Transverse colon (tissue), 4 donors: Measurements from ENCODE around the gene SLC35F2. TPM values are rescaled to one million over a fixed set of nuclear protein-coding genes. Genes with fewer than 3 reads are reported as not detected.

Source experiments
- DNase-seq: peaks from one replicate; pipeline ENCODE4 v3.0.0-alpha.2; 2019
- H3K27ac ChIP-seq, 4 donors: fragments of 200-600 bp; sonication (generic); 2 replicates each; pipeline ENCODE4 v1.5.1; 2016 to 2018; ENCODE audit warnings: inconsistent platforms in 4 of 4
- H3K27me3 ChIP-seq: fragments of 200-600 bp; sonication (generic); 2 replicates; pipeline ENCODE4 v1.5.1; 2017; ENCODE audit warnings: inconsistent platforms
- H3K36me3 ChIP-seq, 4 donors: fragments of 200-600 bp; sonication (generic); 2 replicates each; pipeline ENCODE4 v1.5.1; 2017 to 2019; ENCODE audit warnings: inconsistent platforms in 4 of 4
- H3K4me1 ChIP-seq, 4 donors: fragments of 200-600 bp; sonication (generic); 2 replicates each; pipeline ENCODE4 v1.5.1; 2017 to 2020; ENCODE audit warnings: inconsistent platforms in 4 of 4
- H3K4me3 ChIP-seq, 4 donors: fragments of 200-600 bp; sonication (generic); 1 replicate in 1 of 4; 2 replicates in 3 of 4; pipeline versions ENCODE4 v1.5.1 to v1.6.1; 2017 to 2019; ENCODE audit warnings: inconsistent platforms in 4 of 4
- H3K9me3 ChIP-seq, 2 donors: fragments of 200-600 bp; sonication (generic); 2 replicates each; pipeline ENCODE4 v1.5.1; 2017 to 2019; ENCODE audit warnings: inconsistent platforms in 2 of 2
- EP300 ChIP-seq: sonication (generic); formaldehyde crosslinking; IDR thresholded peaks from one replicate; pipeline ENCODE4 v1.6.1; 2017; ENCODE audit warnings: antibody characterized with exemption, low read depth
- POLR2A ChIP-seq: fragments of 450-650 bp; IDR thresholded peaks from one replicate; pipeline ENCODE4 v1.6.1; 2016; ENCODE audit warnings: antibody characterized with exemption, mild to moderate bottlenecking, moderate library complexity
- POLR2AphosphoS5 ChIP-seq, 3 donors: sonication (generic); formaldehyde crosslinking; IDR thresholded peaks; one replicate each; pipeline ENCODE4 v1.6.1; 2016; ENCODE audit warnings: antibody characterized with exemption in 3 of 3
- WGBS, 2 donors: methylation state at CpG; one replicate each; pipeline ENCODE4 v1.1.5; 2018; ENCODE audit warnings: low coverage in 1 of 2; 5-methylcytosine and 5-hydroxymethylcytosine counted together
- in situ Hi-C, 4 donors: fragments of 200-750 bp; cut with MboI; loops; one replicate each; pipeline versions ENCODE4 v1.15.0 to v1.15.1; 2017; ENCODE audit warnings: low sequenced_read_pairs in 3 of 4, low pct_ligation_motif_present in 1 of 4, low pct_unique_long_range_greater_than_20kb in 1 of 4
- intact Hi-C: fragments of 100-400 bp; cut with DNase I; formaldehyde crosslinking; loops from one replicate; pipeline ENCODE4 v1.15.1; 2023; ENCODE audit warnings: low total_unique reads
- total RNA-seq, 4 donors: library from RNA; depleted of rRNA; stranded (reverse); fragments of >200 nt; gene quantifications; one replicate each; pipeline ENCODE4 v1.1.0, GENCODE V29; 2016
- TF ChIP-seq, protein P1 (sequence below), 5 experiments: fragments of 200-600 bp in 3 of 5; fragments of 450-650 bp in 2 of 5; sonication (generic) in 3 of 5; IDR thresholded peaks; 1 replicate in 2 of 5; 2 replicates in 3 of 5; pipeline ENCODE4 v1.5.1; 2016 to 2017; ENCODE audit warnings: antibody characterized with exemption in 5 of 5, inconsistent platforms in 3 of 5, mild to moderate bottlenecking in 2 of 5, moderate library complexity in 1 of 5

Gene SLC35F2
- total RNA-seq, 4 donors from 2014 or later: 2.2 to 29.2 (median 18.8) TPM

DNA sequence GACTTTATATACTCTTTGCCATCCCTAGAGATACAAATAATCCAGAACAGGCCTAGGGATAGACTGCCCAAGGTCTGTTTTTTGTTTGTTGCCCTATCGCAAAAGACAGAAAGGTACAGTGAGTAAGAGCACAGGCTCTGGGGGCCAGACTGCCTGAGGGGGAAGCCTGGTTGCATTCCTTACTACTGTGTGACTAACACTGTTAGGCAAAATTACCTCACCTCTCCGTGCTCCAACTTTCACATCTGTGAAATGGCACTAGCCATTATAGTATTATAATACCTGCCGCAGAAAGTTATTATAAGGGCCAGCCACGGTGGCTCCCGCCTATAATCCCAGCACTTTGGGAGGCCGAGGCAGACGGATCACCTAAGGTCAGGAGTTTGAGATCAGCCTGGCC lies 14.5 kb downstream of the SLC35F2 start:
- Histone ChIP-seq H3K4me1 (peaks cover 11 to 24% (median 15%) of the 10 kb centered on the region in 4 donors), H3K4me3 (no peak overlapping the region), H3K9me3 (no peaks in the 10 kb centered on the region), H3K27me3 (no peaks in the 10 kb centered on the region), H3K27ac (no peak overlapping the region), H3K36me3 (no peaks in the 10 kb centered on the region)
- no peak for DNase-seq
- 94 to 100% methylated on average over 1 to 7 of the region's 7 CpGs for WGBS, 2 donors
- TF ChIP-seq, protein P1, sequence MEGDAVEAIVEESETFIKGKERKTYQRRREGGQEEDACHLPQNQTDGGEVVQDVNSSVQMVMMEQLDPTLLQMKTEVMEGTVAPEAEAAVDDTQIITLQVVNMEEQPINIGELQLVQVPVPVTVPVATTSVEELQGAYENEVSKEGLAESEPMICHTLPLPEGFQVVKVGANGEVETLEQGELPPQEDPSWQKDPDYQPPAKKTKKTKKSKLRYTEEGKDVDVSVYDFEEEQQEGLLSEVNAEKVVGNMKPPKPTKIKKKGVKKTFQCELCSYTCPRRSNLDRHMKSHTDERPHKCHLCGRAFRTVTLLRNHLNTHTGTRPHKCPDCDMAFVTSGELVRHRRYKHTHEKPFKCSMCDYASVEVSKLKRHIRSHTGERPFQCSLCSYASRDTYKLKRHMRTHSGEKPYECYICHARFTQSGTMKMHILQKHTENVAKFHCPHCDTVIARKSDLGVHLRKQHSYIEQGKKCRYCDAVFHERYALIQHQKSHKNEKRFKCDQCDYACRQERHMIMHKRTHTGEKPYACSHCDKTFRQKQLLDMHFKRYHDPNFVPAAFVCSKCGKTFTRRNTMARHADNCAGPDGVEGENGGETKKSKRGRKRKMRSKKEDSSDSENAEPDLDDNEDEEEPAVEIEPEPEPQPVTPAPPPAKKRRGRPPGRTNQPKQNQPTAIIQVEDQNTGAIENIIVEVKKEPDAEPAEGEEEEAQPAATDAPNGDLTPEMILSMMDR (IDR thresholded peaks at IDR 0.05): no peak
- TF ChIP-seq POLR2AphosphoS5 (IDR thresholded peaks at IDR 0.05): no peak
- no peak for TF ChIP-seq POLR2A
- TF ChIP-seq EP300: no peak
- in situ Hi-C loops: no loop called here
- intact Hi-C loops: no loop called here

DNA sequence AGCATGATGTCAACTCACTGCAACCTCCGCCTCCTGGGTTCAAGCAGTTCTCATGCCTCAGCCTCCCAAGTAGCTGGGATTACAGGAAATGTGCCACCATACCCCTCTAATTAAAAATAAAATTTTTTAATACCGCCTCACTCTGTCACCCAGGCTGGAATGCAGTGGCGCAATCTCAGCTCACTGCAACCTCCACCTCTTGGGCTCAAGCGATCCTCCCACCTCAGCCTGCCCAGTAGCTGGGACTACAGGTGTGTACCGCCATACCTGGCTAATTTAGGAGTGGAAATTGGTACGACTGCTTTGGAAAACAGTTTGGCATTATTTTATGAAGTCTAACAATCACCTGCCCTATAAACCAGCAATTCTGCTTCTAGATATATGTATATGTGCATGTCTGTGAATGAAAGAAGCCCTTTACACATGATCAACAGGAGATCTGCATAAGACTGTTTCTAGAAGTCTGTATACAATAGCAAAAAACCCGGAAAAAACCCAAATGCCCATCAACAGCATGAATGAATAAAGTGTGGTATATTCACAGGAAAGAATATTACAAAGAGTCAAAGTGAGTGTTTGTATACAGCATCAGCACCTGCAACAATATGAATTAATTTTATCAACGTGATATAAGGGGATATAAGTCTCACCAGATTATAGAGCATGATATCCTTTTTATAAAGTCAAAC lies 16.0 kb downstream of the SLC35F2 start:
- 66 to 77% methylated on average over 3 to 8 of the region's 8 CpGs for WGBS, 2 donors
- H3K4me1 ChIP-seq: peaks cover 11 to 24% (median 15%) of the 10 kb centered on the region in 4 donors

DNA sequence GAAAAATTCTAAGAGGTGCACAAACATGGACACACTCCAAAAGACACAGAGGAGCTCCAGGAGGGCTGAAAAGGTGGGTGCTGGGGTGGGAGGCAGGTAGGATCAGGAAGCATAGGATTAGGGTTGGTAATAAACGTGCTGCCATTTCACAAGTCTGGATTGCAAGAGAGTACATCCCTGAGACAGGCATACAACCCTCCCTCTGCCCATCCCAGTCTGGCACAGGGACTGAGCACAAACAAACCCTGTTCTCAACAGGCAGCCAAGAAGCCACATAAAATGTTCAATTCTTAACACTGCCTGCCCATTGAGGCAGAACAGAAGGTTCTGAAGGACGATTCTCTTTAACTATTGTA lies 18.5 kb downstream of the SLC35F2 start:
- H3K9me3 ChIP-seq: no peaks in the 10 kb centered on the region
- H3K4me3 ChIP-seq: peak overlapping the region in 1 of 4 donors; percentile 7
- H3K27me3 ChIP-seq: no peaks in the 10 kb centered on the region
- intact Hi-C loops (no loop called here), in situ Hi-C loops (no loop called here)
- peaks cover 11 to 39% (median 21%) of the 10 kb centered on the region in 4 donors for H3K4me1 ChIP-seq
- 0 to 20% methylated on average over 1 to 2 of the region's 2 CpGs for WGBS, 2 donors
- no peaks in the 10 kb centered on the region for H3K36me3 ChIP-seq
- TF ChIP-seq POLR2AphosphoS5 (IDR thresholded peaks at IDR 0.05) (no peak), POLR2A (no peak), EP300 (no peak)
- TF ChIP-seq, protein P1 (IDR thresholded peaks at IDR 0.05): no peak
- peak; percentile 33 for DNase-seq
- H3K27ac ChIP-seq: peak overlapping the region; percentile 22 to 71 (median 63)

More for the DNA sequence above, 16.0 kb downstream of the SLC35F2 start:
- TF ChIP-seq POLR2AphosphoS5 (IDR thresholded peaks at IDR 0.05) (no peak), EP300 (no peak), POLR2A (no peak)
- TF ChIP-seq, protein P1 (IDR thresholded peaks at IDR 0.05): no peak
- in situ Hi-C loops: no loop called here
- H3K27ac ChIP-seq: no peak overlapping the region
- DNase-seq: no peak
- no peaks in the 10 kb centered on the region for H3K9me3 ChIP-seq
- H3K36me3 ChIP-seq: no peaks in the 10 kb centered on the region
- H3K27me3 ChIP-seq: no peaks in the 10 kb centered on the region
- intact Hi-C loops: no loop called here
- no peak overlapping the region for H3K4me3 ChIP-seq

DNA sequence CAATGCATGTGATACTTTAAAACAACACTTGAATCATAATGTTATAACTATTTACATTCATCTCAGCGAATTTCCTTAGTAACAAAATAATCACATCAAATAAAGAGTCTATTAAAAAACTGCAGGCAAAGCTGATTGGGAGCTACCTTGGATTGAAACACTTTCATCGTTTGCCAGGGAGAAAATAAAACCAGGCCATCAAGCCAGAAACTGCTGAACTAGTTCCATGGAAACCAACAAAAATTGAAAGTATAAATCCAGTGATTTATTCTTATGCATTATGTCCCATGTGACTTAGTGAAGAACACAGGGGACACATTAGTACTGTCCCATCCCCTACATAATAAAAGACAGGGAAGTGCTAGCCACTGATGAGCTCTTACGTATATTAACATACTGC lies 21.7 kb downstream of the SLC35F2 start:
- TF ChIP-seq, protein P1 (IDR thresholded peaks at IDR 0.05): no peak
- TF ChIP-seq EP300: no peak
- no peak for TF ChIP-seq POLR2AphosphoS5 (IDR thresholded peaks at IDR 0.05)
- TF ChIP-seq POLR2A: no peak
- intact Hi-C loops (no loop called here), in situ Hi-C loops (no loop called here)
- Histone ChIP-seq H3K4me1 (peaks cover 11 to 48% (median 21%) of the 10 kb centered on the region in 4 donors), H3K36me3 (no peaks in the 10 kb centered on the region), H3K27me3 (no peaks in the 10 kb centered on the region), H3K9me3 (no peaks in the 10 kb centered on the region), H3K27ac (no peak overlapping the region), H3K4me3 (no peak overlapping the region)
- WGBS, 2 donors: 39 to 41% methylated on average over 2 to 3 of the region's 3 CpGs
- DNase-seq: no peak
